ENCODE data around the gene PTPN20.

Gene PTPN20

GRCh38 chr10:47038881-47039561 lies 127.8 kb downstream of the PTPN20 start:
- no peaks in the 10 kb centered on the region for H3K4me1 ChIP-seq (ENCODE audit: insufficient read depth, low read length)
- H3K9ac ChIP-seq (ENCODE audit: low read depth, low read length): no peak overlapping the region

GRCh38 chr10:47039562-47039913 lies 128.3 kb downstream of the PTPN20 start:
- H3K9me3 ChIP-seq (ENCODE audit: insufficient read depth, low read depth, low read length): no peaks in the 10 kb centered on the region
- WGBS: 95% methylated on average over 4 of the region's 4 CpGs
- no peaks in the 10 kb centered on the region for H3K36me3 ChIP-seq (ENCODE audit: insufficient read depth, low read length)
- no peak overlapping the region for H3K9ac ChIP-seq (ENCODE audit: low read depth, low read length)
- H3K4me3 ChIP-seq (ENCODE audit: low read length): no peak overlapping the region
- H3K4me1 ChIP-seq (ENCODE audit: insufficient read depth, low read length): no peaks in the 10 kb centered on the region
- no peaks in the 10 kb centered on the region for H3K27me3 ChIP-seq (ENCODE audit: insufficient read depth, low read length)
- no peak overlapping the region for H3K27ac ChIP-seq (ENCODE audit: low read depth, low read length)

More at GRCh38 chr10:47038881-47039561, 127.8 kb downstream of the PTPN20 start:
- H3K27me3 ChIP-seq (ENCODE audit: insufficient read depth, low read length): no peaks in the 10 kb centered on the region
- H3K36me3 ChIP-seq (ENCODE audit: insufficient read depth, low read length): no peaks in the 10 kb centered on the region
- no peaks in the 10 kb centered on the region for H3K9me3 ChIP-seq (ENCODE audit: insufficient read depth, low read depth, low read length)
- no peak overlapping the region for H3K4me3 ChIP-seq (ENCODE audit: low read length)
- H3K27ac ChIP-seq (ENCODE audit: low read depth, low read length): no peak overlapping the region
- WGBS: 88% methylated on average over 12 of the region's 12 CpGs

- Histone ChIP-seq H3K27ac (ENCODE audit: low read depth, low read length) (no peak overlapping the region), H3K36me3 (ENCODE audit: insufficient read depth, low read length) (no peaks in the 10 kb centered on the region), H3K4me1 (ENCODE audit: insufficient read depth, low read length) (no peaks in the 10 kb centered on the region), H3K27me3 (ENCODE audit: insufficient read depth, low read length) (no peaks in the 10 kb centered on the region), H3K9ac (ENCODE audit: low read depth, low read length) (no peak overlapping the region), H3K4me3 (ENCODE audit: low read length) (no peak overlapping the region), H3K9me3 (ENCODE audit: insufficient read depth, low read depth, low read length) (no peaks in the 10 kb centered on the region)
- WGBS: 91% methylated on average over 9 of the region's 9 CpGs
Observed at GRCh38 chr10:47040041-47040491, 128.8 kb downstream of the PTPN20 start.

- Histone ChIP-seq H3K36me3 (ENCODE audit: insufficient read depth, low read length) (no peaks in the 10 kb centered on the region), H3K27me3 (ENCODE audit: insufficient read depth, low read length) (no peaks in the 10 kb centered on the region), H3K4me1 (ENCODE audit: insufficient read depth, low read length) (no peaks in the 10 kb centered on the region), H3K4me3 (ENCODE audit: low read length) (no peak overlapping the region), H3K27ac (ENCODE audit: low read depth, low read length) (no peak overlapping the region), H3K9ac (ENCODE audit: low read depth, low read length) (no peak overlapping the region), H3K9me3 (ENCODE audit: insufficient read depth, low read depth, low read length) (no peaks in the 10 kb centered on the region)
- WGBS: 91% methylated on average over 4 of the region's 4 CpGs
Observed at GRCh38 chr10:47040681-47041080, 129.5 kb downstream of the PTPN20 start.

GRCh38 chr10:47041396-47042198 lies 130.4 kb downstream of the PTPN20 start:
- Histone ChIP-seq H3K4me1 (ENCODE audit: insufficient read depth, low read length) (no peaks in the 10 kb centered on the region), H3K27me3 (ENCODE audit: insufficient read depth, low read length) (no peaks in the 10 kb centered on the region), H3K4me3 (ENCODE audit: low read length) (no peak overlapping the region), H3K9me3 (ENCODE audit: insufficient read depth, low read depth, low read length) (no peaks in the 10 kb centered on the region), H3K36me3 (ENCODE audit: insufficient read depth, low read length) (no peaks in the 10 kb centered on the region), H3K27ac (ENCODE audit: low read depth, low read length) (no peak overlapping the region), H3K9ac (ENCODE audit: low read depth, low read length) (no peak overlapping the region)
- WGBS: 98% methylated on average over 4 of the region's 4 CpGs

GRCh38 chr10:47042199-47042473 lies 130.9 kb downstream of the PTPN20 start:
- H3K27ac ChIP-seq (ENCODE audit: low read depth, low read length): no peak overlapping the region

GRCh38 chr10:47042780-47043750 lies 131.8 kb downstream of the PTPN20 start:
- no peaks in the 10 kb centered on the region for H3K9me3 ChIP-seq (ENCODE audit: insufficient read depth, low read depth, low read length)
- no peak overlapping the region for H3K9ac ChIP-seq (ENCODE audit: low read depth, low read length)
- no peaks in the 10 kb centered on the region for H3K4me1 ChIP-seq (ENCODE audit: insufficient read depth, low read length)
- no peaks in the 10 kb centered on the region for H3K27me3 ChIP-seq (ENCODE audit: insufficient read depth, low read length)
- WGBS: 89% methylated on average over 19 of the region's 19 CpGs
- H3K36me3 ChIP-seq (ENCODE audit: insufficient read depth, low read length): no peaks in the 10 kb centered on the region
- H3K27ac ChIP-seq (ENCODE audit: low read depth, low read length): no peak overlapping the region
- no peak overlapping the region for H3K4me3 ChIP-seq (ENCODE audit: low read length)

More at GRCh38 chr10:47042199-47042473, 130.9 kb downstream of the PTPN20 start:
- Histone ChIP-seq H3K4me1 (ENCODE audit: insufficient read depth, low read length) (no peaks in the 10 kb centered on the region), H3K4me3 (ENCODE audit: low read length) (no peak overlapping the region), H3K9ac (ENCODE audit: low read depth, low read length) (no peak overlapping the region), H3K36me3 (ENCODE audit: insufficient read depth, low read length) (no peaks in the 10 kb centered on the region), H3K27me3 (ENCODE audit: insufficient read depth, low read length) (no peaks in the 10 kb centered on the region), H3K9me3 (ENCODE audit: insufficient read depth, low read depth, low read length) (no peaks in the 10 kb centered on the region)
- WGBS: 91% methylated on average over 5 of the region's 5 CpGs

GRCh38 chr10:47043928-47044538 lies 132.8 kb downstream of the PTPN20 start:
- no peaks in the 10 kb centered on the region for H3K9me3 ChIP-seq (ENCODE audit: insufficient read depth, low read depth, low read length)
- H3K4me1 ChIP-seq (ENCODE audit: insufficient read depth, low read length): no peaks in the 10 kb centered on the region
- no peaks in the 10 kb centered on the region for H3K36me3 ChIP-seq (ENCODE audit: insufficient read depth, low read length)
- H3K9ac ChIP-seq (ENCODE audit: low read depth, low read length): no peak overlapping the region
- WGBS: 95% methylated on average over 15 of the region's 15 CpGs
- H3K27me3 ChIP-seq (ENCODE audit: insufficient read depth, low read length): no peaks in the 10 kb centered on the region
- no peak overlapping the region for H3K4me3 ChIP-seq (ENCODE audit: low read length)
- H3K27ac ChIP-seq (ENCODE audit: low read depth, low read length): no peak overlapping the region

- H3K27ac ChIP-seq (ENCODE audit: low read depth, low read length): no peak overlapping the region
- no peaks in the 10 kb centered on the region for H3K4me1 ChIP-seq (ENCODE audit: insufficient read depth, low read length)
- H3K36me3 ChIP-seq (ENCODE audit: insufficient read depth, low read length): no peaks in the 10 kb centered on the region
- H3K27me3 ChIP-seq (ENCODE audit: insufficient read depth, low read length): no peaks in the 10 kb centered on the region
- no peak overlapping the region for H3K9ac ChIP-seq (ENCODE audit: low read depth, low read length)
- no peaks in the 10 kb centered on the region for H3K9me3 ChIP-seq (ENCODE audit: insufficient read depth, low read depth, low read length)
- no peak overlapping the region for H3K4me3 ChIP-seq (ENCODE audit: low read length)
- WGBS: 99% methylated on average over 2 of the region's 2 CpGs
Observed at GRCh38 chr10:47044741-47045140, 133.5 kb downstream of the PTPN20 start.

GRCh38 chr10:47045331-47045861 lies 134.2 kb downstream of the PTPN20 start:
- Histone ChIP-seq H3K27me3 (ENCODE audit: insufficient read depth, low read length) (no peaks in the 10 kb centered on the region), H3K27ac (ENCODE audit: low read depth, low read length) (no peak overlapping the region), H3K4me3 (ENCODE audit: low read length) (no peak overlapping the region), H3K9ac (ENCODE audit: low read depth, low read length) (no peak overlapping the region), H3K9me3 (ENCODE audit: insufficient read depth, low read depth, low read length) (no peaks in the 10 kb centered on the region), H3K36me3 (ENCODE audit: insufficient read depth, low read length) (no peaks in the 10 kb centered on the region), H3K4me1 (ENCODE audit: insufficient read depth, low read length) (no peaks in the 10 kb centered on the region)
- 92% methylated on average over 8 of the region's 8 CpGs for WGBS
